ENCODE data around the gene IFITM10. TPM values are rescaled to one million over a fixed set of nuclear protein-coding genes. Genes with fewer than 3 reads are reported as not detected.

Gene IFITM10
- total RNA-seq, 1 experiment from 2014 or later: 0.59 TPM

DNA sequence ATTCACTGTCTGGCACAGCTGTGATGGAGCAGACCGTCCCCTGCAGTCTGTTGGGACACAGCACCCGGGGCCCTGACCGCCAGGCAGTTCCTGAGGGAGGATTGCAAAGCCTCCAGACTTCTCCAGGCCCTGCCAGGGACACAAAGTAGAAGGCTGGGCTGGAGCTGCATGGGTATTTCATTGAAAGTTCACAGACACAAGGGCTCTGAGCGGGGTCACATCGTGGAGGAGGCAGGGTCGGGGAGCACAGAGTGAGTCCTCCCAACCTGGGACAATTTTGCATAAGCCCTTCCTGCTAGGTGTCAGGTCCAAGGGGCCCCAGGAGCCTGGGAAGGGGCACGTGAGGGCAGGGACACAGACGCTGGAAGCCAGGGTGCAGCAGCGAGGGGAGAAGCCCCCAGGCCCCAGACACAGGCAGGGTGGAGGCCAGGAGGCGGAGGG, 15.7 kb downstream of the IFITM10 start:
- Histone ChIP-seq H3K4me2 (ENCODE audit: insufficient read depth, insufficient read length, low read length) (no peak overlapping the region), H3K23ac (ENCODE audit: insufficient read length, low read depth, low read length) (no peak overlapping the region), H3K4me1 (ENCODE audit: insufficient read depth, low read length) (no peaks in the 10 kb centered on the region), H3K56ac (ENCODE audit: insufficient read length, low read depth, low read length) (no peak overlapping the region), H3K9ac (ENCODE audit: extremely low read depth, insufficient read length, low read length) (no peak overlapping the region), H3T11ph (ENCODE audit: low read length) (no peak overlapping the region), H3K14ac (ENCODE audit: insufficient read depth, low read length) (no peak overlapping the region), H4K5ac (ENCODE audit: insufficient read length, low read depth, low read length) (no peak overlapping the region), H3K9me3 (ENCODE audit: control insufficient read depth, low read depth, low read length) (no peaks in the 10 kb centered on the region), H2BK15ac (ENCODE audit: low read depth, low read length) (no peak overlapping the region), H3K27me3 (ENCODE audit: insufficient read depth, low read length) (no peaks in the 10 kb centered on the region; the same call in 1 of the 2 replicates), H4K8ac (replicated peaks; ENCODE audit: insufficient read length, low read depth, low read length) (no peak overlapping the region), H2AK5ac (ENCODE audit: insufficient read length, low read length) (no peak overlapping the region), H2BK120ac (ENCODE audit: low read depth, low read length, poor library complexity, severe bottlenecking) (no peak overlapping the region), H4K20me1 (ENCODE audit: control insufficient read depth, insufficient read depth, insufficient read length) (peaks cover 3% of the 10 kb centered on the region), H4K91ac (ENCODE audit: insufficient read length, low read depth, low read length) (no peak overlapping the region), H3K27ac (ENCODE audit: insufficient read length, low read depth, low read length) (no peak overlapping the region), H2BK12ac (ENCODE audit: insufficient read length, low read depth, low read length) (no peak overlapping the region), H3K79me2 (ENCODE audit: insufficient read depth, low read length) (no peaks in the 10 kb centered on the region), H3K18ac (ENCODE audit: insufficient read length, low read depth, low read length) (no peak overlapping the region), H3K4ac (ENCODE audit: low read depth, low read length) (no peak overlapping the region), H2BK20ac (ENCODE audit: low read depth, low read length, poor library complexity, severe bottlenecking) (no peak overlapping the region), H3K79me1 (ENCODE audit: insufficient read depth, low read depth, low read length, poor library complexity, severe bottlenecking) (no peaks in the 10 kb centered on the region), H2AFZ (ENCODE audit: low read length) (no peak overlapping the region), H2BK5ac (ENCODE audit: insufficient read length, low read length) (no peak overlapping the region), H3K23me2 (ENCODE audit: insufficient read length, low read depth, low read length, poor library complexity, severe bottlenecking) (no peaks in the 10 kb centered on the region)
- no CpG with 5 or more reads among the region's 10 CpGs for WGBS (ENCODE audit: extremely low coverage, insufficient read length, low lambda C conversion rate)
- Mint-ChIP-seq H3K4me3 (no peak overlapping the region), H3K36me3 (ENCODE audit: insufficient read depth in 1 of 3, low read depth in 3 of 3) (no peaks in the 10 kb centered on the region; a peak in 1 of 7 replicates), H3K27ac (no peak overlapping the region), H3K27me3 (ENCODE audit: low read depth) (peaks cover 87% of the 10 kb centered on the region), H3K9me3 (peaks cover 10 to 19% of the 10 kb centered on the region in 2 experiments), H3K4me1 (peaks cover 2 to 3% of the 10 kb centered on the region in 2 experiments; a peak in 2 of 4 replicates)
- DNase-seq: no peak
- no peak for TF ChIP-seq CTCF (conservative IDR thresholded peaks at IDR 0.05)

Measured in H9 (cell line).